Fibroblast of upper back skin (primary cell): Measurements from ENCODE around the gene ZNF689.
A peak's percentile ranks its signal among the peaks of the same experiment; 100 is the strongest.

Experiments
- DNase-seq: peaks from one replicate; pipeline ENCODE4 v3.0.0-alpha.2; 2013

ZNF689 gene

GRCh38 chr16:30559690-30560089 is 50.5 kb downstream of the ZNF689 start:
- DNase-seq, result no peak

DNA sequence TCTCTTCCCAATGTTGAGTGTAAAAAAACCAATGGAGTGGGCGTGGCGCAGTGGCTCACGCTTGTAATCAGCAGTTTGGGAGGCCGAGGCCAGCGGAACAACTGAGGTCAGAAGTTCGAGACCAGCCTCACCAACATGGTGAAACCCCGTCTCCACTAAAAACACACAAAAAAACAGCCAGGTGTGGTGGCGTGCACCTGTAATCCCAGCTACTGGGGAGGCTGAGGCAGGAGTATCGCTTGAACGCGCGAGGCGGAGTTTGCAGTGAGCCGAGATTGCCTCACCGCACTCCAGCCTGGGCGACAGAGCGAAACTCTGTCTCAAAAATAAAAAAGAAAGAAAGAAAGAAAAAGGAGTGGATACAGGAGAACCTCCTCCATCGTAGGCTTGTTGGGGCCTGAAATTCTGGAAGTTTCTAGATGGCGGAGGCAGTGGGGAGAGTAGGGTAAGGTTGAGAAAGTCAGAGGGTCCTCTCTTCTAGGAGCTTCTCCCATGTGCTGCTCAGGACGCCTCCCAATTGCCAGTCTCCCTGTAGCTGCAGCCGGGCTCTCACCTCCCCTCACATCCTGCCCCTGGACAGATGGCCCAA is 51.3 kb downstream of the ZNF689 start:
- no peak for DNase-seq

GRCh38 chr16:30557957-30558788 is 52.0 kb downstream of the ZNF689 start, which contains the start of gene ZNF764:
TSS of gene ZNF764 (minus strand) at chr16:30558374. CDS start at chr16:30558182, 192 bp downstream.
- DNase-seq, result peak; percentile 98

DNA sequence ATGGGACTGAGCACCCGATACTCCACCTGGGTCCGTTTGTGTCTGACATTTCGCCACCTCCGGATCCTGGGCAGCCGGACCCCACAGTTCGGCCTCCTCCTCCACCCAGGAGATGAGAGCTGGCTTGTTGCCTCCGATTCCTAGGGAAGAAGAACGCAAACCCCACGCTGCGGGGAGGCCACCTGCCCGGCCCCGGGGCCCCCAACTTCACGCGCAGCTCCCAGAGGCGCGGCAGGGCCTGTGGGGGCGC is 52.6 kb downstream of the ZNF689 start:
- no peak for DNase-seq

DNA sequence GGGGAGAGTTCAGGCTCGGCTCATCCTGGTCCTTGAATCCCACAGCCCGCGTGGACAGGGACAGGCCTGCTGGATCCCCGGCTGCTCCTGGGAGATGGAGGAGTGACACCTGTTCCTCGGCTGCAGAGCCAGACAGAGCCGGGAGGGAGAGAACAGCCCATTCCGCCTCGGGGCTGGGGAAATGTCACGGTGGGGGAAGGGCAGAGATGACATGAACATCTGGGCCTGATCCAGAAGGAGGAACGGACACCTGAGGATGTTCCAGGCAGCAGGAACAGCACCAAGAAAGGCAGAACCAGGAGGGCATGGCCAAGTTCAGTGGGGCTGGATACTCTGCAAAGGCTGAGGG is 54.1 kb downstream of the ZNF689 start:
- no peak for DNase-seq

- DNase-seq, result no peak
Observed at GRCh38 chr16:30555315-30556124, 54.7 kb downstream of the ZNF689 start.

DNA sequence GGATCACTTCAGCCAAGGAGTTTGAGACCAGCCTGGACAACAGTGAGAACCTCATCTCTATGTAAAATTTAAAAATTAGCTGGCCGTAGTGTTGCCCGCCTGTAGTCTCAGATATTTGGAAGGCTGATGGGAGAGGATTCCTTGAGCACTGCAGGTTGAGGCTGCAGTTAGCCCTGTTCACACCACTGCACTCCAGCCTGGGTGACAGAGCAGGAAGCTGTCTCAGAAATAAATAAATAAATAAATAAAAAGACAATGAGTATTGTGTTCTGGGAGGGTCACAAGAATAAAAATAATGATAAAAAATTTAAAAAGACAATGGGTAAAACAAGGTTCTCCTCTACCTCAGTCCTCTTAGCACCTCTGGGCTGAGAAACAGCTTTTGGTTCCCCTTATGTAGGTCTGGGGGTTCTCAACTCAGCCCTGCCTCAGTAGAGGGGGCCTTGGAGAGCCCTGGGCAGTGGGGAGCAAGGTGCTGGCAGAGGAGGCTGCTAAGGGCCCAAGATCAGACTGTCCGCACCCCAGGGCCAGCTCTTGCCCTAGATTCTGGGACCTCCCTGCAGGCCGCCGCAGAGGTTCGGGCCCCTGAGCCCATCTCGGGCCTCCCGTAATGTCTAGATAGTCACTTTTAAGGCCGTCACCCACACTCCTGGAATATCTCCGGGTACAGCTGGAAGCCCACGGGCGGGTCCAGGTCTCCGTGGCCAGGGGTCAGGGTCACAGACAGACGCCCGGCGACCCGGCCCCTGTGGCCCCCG is 55.5 kb downstream of the ZNF689 start:
- no peak for DNase-seq

GRCh38 chr16:30553393-30553899 is 56.7 kb downstream of the ZNF689 start:
- no peak for DNase-seq

- DNase-seq, result no peak
Observed at GRCh38 chr16:30552956-30553355, 57.2 kb downstream of the ZNF689 start.
